Measurements from ENCODE around the gene HORMAD2. TPM values are rescaled to one million over a fixed set of nuclear protein-coding genes. Genes with fewer than 3 reads are reported as not detected.
"Not testable (repeated sequence)": the region's sequence is repeated elsewhere in the genome, so short reads cannot be mapped to it uniquely, and the experiment has no call there.

Gene HORMAD2
- total and polyA plus RNA-seq, 4 donors = 0.11 to 0.86 (median 0.37) TPM

GRCh38 chr22:30092686-30093085 lies 12.4 kb downstream of the HORMAD2 start:
- no peak for DNase-seq (ENCODE audit: low read depth in 4 of 6, low spot score in 6 of 6)
- H3K27me3 ChIP-seq (ENCODE audit: control insufficient read depth, insufficient read depth, low read length) = no peaks in the 10 kb centered on the region
- no CpG with 5 or more reads among the region's 1 CpG for WGBS (ENCODE audit: insufficient coverage)

DNA sequence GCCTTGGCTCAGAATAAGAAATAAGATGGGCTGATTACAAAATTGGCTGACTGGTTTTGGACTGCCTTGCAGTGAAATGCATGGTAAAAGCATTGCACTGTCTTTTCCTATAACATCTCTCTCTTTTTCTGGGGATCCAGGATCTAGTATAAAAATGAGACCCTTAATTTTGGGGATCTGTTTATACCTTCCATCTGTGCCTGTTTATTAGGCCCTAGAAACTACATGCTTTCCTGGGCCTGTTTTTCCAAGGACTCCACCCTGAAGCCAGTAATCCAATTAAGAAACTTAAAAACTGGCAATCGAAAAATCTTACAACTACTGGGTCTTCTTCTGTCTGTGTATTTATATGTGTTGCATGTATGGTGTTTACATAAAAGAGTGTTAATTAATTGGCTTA lies 14.5 kb downstream of the HORMAD2 start:
- Histone ChIP-seq H3K9me3 (ENCODE audit: control insufficient read depth, insufficient read depth, low read length) (peaks cover 3% of the 10 kb centered on the region), H3K27ac (ENCODE audit: low read depth, low read length) (no peak overlapping the region), H3K4me3 (ENCODE audit: low read depth, low read length) (no peak overlapping the region), H3K36me3 (ENCODE audit: control insufficient read depth, insufficient read depth, low read length) (no peaks in the 10 kb centered on the region), H3K27me3 (ENCODE audit: control insufficient read depth, insufficient read depth, low read length) (no peaks in the 10 kb centered on the region), H3K4me1 (ENCODE audit: control insufficient read depth, insufficient read depth, low read length) (no peaks in the 10 kb centered on the region)
- WGBS (ENCODE audit: insufficient coverage) = no CpG with 5 or more reads among the region's 1 CpG
- peak in 1 of 6 donors; percentile 5 for DNase-seq (ENCODE audit: low read depth in 4 of 6, low spot score in 6 of 6)

More at GRCh38 chr22:30092686-30093085, 12.4 kb downstream of the HORMAD2 start:
- Histone ChIP-seq H3K27ac (ENCODE audit: low read depth, low read length) (no peak overlapping the region), H3K4me1 (ENCODE audit: control insufficient read depth, insufficient read depth, low read length) (no peaks in the 10 kb centered on the region), H3K4me3 (ENCODE audit: low read depth, low read length) (no peak overlapping the region), H3K36me3 (ENCODE audit: control insufficient read depth, insufficient read depth, low read length) (no peaks in the 10 kb centered on the region), H3K9me3 (ENCODE audit: control insufficient read depth, insufficient read depth, low read length) (peaks cover 3% of the 10 kb centered on the region)

GRCh38 chr22:30097861-30098260 lies 17.6 kb downstream of the HORMAD2 start:
- no peaks in the 10 kb centered on the region for H3K4me1 ChIP-seq (ENCODE audit: control insufficient read depth, insufficient read depth, low read length)
- 82% methylated on average over 1 of the region's 1 CpG for WGBS (ENCODE audit: insufficient coverage)
- peaks cover 3% of the 10 kb centered on the region for H3K9me3 ChIP-seq (ENCODE audit: control insufficient read depth, insufficient read depth, low read length)
- H3K4me3 ChIP-seq (ENCODE audit: low read depth, low read length) = no peak overlapping the region
- no peaks in the 10 kb centered on the region for H3K36me3 ChIP-seq (ENCODE audit: control insufficient read depth, insufficient read depth, low read length)
- DNase-seq (ENCODE audit: low read depth in 4 of 6, low spot score in 6 of 6) = no peak
- no peak overlapping the region for H3K27ac ChIP-seq (ENCODE audit: low read depth, low read length)
- H3K27me3 ChIP-seq (ENCODE audit: control insufficient read depth, insufficient read depth, low read length) = no peaks in the 10 kb centered on the region

GRCh38 chr22:30100770-30101169 lies 20.5 kb downstream of the HORMAD2 start:
- no CpG with 5 or more reads among the region's 2 CpGs for WGBS (ENCODE audit: insufficient coverage)
- H3K9me3 ChIP-seq (ENCODE audit: control insufficient read depth, insufficient read depth, low read length); H3K4me1 ChIP-seq (ENCODE audit: control insufficient read depth, insufficient read depth, low read length); H3K27ac ChIP-seq (ENCODE audit: low read depth, low read length); H3K4me3 ChIP-seq (ENCODE audit: low read depth, low read length); DNase-seq (ENCODE audit: low read depth in 4 of 6, low spot score in 6 of 6); H3K36me3 ChIP-seq (ENCODE audit: control insufficient read depth, insufficient read depth, low read length); H3K27me3 ChIP-seq (ENCODE audit: control insufficient read depth, insufficient read depth, low read length): not testable (repeated sequence)

DNA sequence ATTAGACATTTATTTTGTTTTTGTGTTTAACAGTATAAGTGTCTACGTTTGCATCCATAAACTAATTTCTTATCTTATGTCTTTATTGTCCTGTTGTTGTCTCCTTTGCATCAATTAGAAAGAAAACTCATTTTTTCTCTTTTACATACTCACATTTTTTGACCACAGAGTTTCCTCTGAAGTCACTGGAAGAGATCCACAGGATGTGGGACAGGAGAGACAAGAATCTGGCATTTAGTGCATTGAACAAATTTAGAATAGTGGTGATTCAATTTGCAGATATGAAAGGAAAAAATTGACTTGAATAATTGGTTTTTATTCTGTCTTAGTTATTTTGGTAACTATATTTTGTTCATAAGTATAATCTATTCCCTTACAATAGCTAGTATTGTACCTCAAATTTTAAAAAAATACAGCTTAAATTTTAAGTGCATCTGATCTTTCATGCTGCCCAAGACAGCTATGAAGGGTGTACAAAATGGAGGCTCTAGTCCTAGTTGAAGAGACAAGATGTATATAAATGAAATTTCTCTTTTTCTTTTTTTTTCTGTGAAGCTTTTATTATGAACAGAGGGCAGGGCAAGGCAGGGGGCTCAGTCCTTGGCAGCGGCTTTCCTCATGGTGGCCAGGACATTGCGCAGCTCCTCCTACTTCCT lies 24.4 kb downstream of the HORMAD2 start:
- Histone ChIP-seq H3K27me3 (ENCODE audit: control insufficient read depth, insufficient read depth, low read length) (no peaks in the 10 kb centered on the region), H3K4me3 (ENCODE audit: low read depth, low read length) (no peak overlapping the region), H3K4me1 (ENCODE audit: control insufficient read depth, insufficient read depth, low read length) (no peaks in the 10 kb centered on the region), H3K27ac (ENCODE audit: low read depth, low read length) (no peak overlapping the region), H3K9me3 (ENCODE audit: control insufficient read depth, insufficient read depth, low read length) (no peaks in the 10 kb centered on the region), H3K36me3 (ENCODE audit: control insufficient read depth, insufficient read depth, low read length) (no peaks in the 10 kb centered on the region)
- WGBS (ENCODE audit: insufficient coverage) = 94% methylated on average over 2 of the region's 3 CpGs
- DNase-seq (ENCODE audit: low read depth in 4 of 6, low spot score in 6 of 6) = no peak

GRCh38 chr22:30105483-30105882 lies 25.2 kb downstream of the HORMAD2 start:
- no peaks in the 10 kb centered on the region for H3K4me1 ChIP-seq (ENCODE audit: control insufficient read depth, insufficient read depth, low read length)
- DNase-seq (ENCODE audit: low read depth in 4 of 6, low spot score in 6 of 6) = no peak
- no peak overlapping the region for H3K27ac ChIP-seq (ENCODE audit: low read depth, low read length)
- no peaks in the 10 kb centered on the region for H3K36me3 ChIP-seq (ENCODE audit: control insufficient read depth, insufficient read depth, low read length)
- H3K4me3 ChIP-seq (ENCODE audit: low read depth, low read length) = no peak overlapping the region
- H3K9me3 ChIP-seq (ENCODE audit: control insufficient read depth, insufficient read depth, low read length) = no peaks in the 10 kb centered on the region
- H3K27me3 ChIP-seq (ENCODE audit: control insufficient read depth, insufficient read depth, low read length) = no peaks in the 10 kb centered on the region

- no peaks in the 10 kb centered on the region for H3K9me3 ChIP-seq (ENCODE audit: control insufficient read depth, insufficient read depth, low read length)
- no peaks in the 10 kb centered on the region for H3K27me3 ChIP-seq (ENCODE audit: control insufficient read depth, insufficient read depth, low read length)
- H3K36me3 ChIP-seq (ENCODE audit: control insufficient read depth, insufficient read depth, low read length) = no peaks in the 10 kb centered on the region
- H3K4me1 ChIP-seq (ENCODE audit: control insufficient read depth, insufficient read depth, low read length) = no peaks in the 10 kb centered on the region
- no peak for DNase-seq (ENCODE audit: low read depth in 4 of 6, low spot score in 6 of 6)
- no peak overlapping the region for H3K4me3 ChIP-seq (ENCODE audit: low read depth, low read length)
- WGBS (ENCODE audit: insufficient coverage) = no CpG with 5 or more reads among the region's 1 CpG
- no peak overlapping the region for H3K27ac ChIP-seq (ENCODE audit: low read depth, low read length)
Measured at GRCh38 chr22:30113494-30113893, 33.2 kb downstream of the HORMAD2 start.

DNA sequence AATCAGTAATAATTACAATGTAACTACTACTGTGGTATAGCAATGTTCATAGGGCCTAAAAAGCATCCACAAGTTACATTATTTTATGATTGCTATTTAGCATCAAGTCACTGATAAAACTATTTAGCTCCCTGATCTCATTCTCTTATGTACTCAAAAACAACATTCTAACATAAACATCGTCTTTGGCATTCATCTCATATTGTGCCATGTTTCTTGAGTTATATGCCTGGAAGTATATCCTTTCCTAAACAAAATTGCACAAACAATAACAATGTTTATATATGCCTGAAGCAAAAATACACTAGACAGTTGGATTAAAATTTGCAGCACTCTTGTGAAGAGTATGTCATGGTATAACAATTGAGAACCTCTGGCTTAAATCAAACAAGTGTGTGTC lies 34.1 kb downstream of the HORMAD2 start:
- Histone ChIP-seq H3K4me3 (ENCODE audit: low read depth, low read length) (no peak overlapping the region), H3K36me3 (ENCODE audit: control insufficient read depth, insufficient read depth, low read length) (no peaks in the 10 kb centered on the region), H3K9me3 (ENCODE audit: control insufficient read depth, insufficient read depth, low read length) (no peaks in the 10 kb centered on the region), H3K27ac (ENCODE audit: low read depth, low read length) (no peak overlapping the region), H3K4me1 (ENCODE audit: control insufficient read depth, insufficient read depth, low read length) (no peaks in the 10 kb centered on the region), H3K27me3 (ENCODE audit: control insufficient read depth, insufficient read depth, low read length) (no peaks in the 10 kb centered on the region)
- WGBS (ENCODE audit: insufficient coverage) = no CpG with 5 or more reads among the region's 1 CpG
- no peak for DNase-seq (ENCODE audit: low read depth in 4 of 6, low spot score in 6 of 6)

DNA sequence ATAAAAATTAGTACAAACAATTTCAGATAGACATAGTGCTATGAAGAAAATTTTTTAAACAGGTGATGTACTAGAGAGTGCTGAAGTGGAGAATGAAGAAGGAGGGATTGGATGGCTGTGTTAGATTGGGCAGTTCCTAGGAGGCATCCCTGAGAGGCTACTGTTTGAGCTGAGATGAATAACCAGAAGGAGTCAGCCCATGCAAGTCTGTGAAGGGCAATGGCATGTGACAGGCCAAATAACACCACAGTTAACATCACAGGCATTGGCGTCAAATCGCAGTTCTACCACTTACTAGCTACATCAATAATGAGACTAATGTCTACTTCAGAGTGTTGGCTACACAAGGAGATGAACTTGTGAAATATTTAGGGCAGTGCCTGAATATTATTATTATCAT lies 35.4 kb downstream of the HORMAD2 start:
- no CpG with 5 or more reads among the region's 2 CpGs for WGBS (ENCODE audit: insufficient coverage)
- Histone ChIP-seq H3K4me1 (ENCODE audit: control insufficient read depth, insufficient read depth, low read length) (no peaks in the 10 kb centered on the region), H3K27me3 (ENCODE audit: control insufficient read depth, insufficient read depth, low read length) (no peaks in the 10 kb centered on the region), H3K4me3 (ENCODE audit: low read depth, low read length) (no peak overlapping the region), H3K36me3 (ENCODE audit: control insufficient read depth, insufficient read depth, low read length) (no peaks in the 10 kb centered on the region), H3K27ac (ENCODE audit: low read depth, low read length) (no peak overlapping the region), H3K9me3 (ENCODE audit: control insufficient read depth, insufficient read depth, low read length) (no peaks in the 10 kb centered on the region)
- DNase-seq (ENCODE audit: low read depth in 4 of 6, low spot score in 6 of 6) = no peak

DNA sequence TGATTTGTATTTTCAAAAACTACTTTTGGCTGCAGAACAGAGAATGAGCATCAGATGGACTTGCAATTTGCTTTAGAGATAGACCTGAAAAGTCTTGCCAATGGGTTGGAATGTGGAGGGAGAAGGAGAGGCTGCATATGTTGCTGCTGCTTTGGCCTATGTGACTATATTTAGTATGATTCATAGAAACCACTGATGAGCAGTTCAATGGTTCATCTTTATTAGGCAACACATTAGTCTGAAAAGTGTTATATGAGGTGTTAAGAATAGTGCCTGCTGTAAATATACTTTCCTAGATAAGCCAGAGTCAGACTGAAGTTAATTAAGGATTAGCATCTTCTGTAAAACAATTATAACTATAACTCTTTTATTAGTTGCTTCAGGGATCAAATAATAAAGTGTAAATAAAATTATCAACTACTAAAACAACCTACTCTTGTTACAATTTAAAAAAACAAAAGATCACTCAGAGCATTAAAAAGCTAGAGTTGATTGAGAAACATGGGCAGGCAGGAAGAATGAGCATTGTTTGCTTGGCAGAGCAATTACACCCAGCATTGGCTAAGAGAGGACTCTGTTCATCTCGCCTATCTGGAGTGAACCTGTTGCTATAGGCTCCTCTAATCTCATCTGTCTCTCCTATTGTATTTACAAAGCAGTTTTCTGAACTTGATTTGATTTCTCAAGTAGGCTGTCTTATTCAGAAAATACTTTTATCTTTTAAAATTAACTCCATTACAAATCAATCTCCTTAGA lies 36.3 kb downstream of the HORMAD2 start:
- no CpG with 5 or more reads among the region's 1 CpG for WGBS (ENCODE audit: insufficient coverage)
- Histone ChIP-seq H3K4me1 (ENCODE audit: control insufficient read depth, insufficient read depth, low read length) (no peaks in the 10 kb centered on the region), H3K9me3 (ENCODE audit: control insufficient read depth, insufficient read depth, low read length) (no peaks in the 10 kb centered on the region), H3K27ac (ENCODE audit: low read depth, low read length) (no peak overlapping the region), H3K4me3 (ENCODE audit: low read depth, low read length) (no peak overlapping the region), H3K36me3 (ENCODE audit: control insufficient read depth, insufficient read depth, low read length) (no peaks in the 10 kb centered on the region), H3K27me3 (ENCODE audit: control insufficient read depth, insufficient read depth, low read length) (no peaks in the 10 kb centered on the region)
- DNase-seq (ENCODE audit: low read depth in 4 of 6, low spot score in 6 of 6) = no peak
